PC-3 (cell line): Measurements from ENCODE around the gene CSRP1. TPM values are rescaled to one million over a fixed set of nuclear protein-coding genes. Genes with fewer than 3 reads are reported as not detected.

Experiments used
- ATAC-seq: fragments of 200-7000 bp; cut with Tn5 transposase; 2 replicates; pipeline ENCODE4 v1.9.1; 2020; ENCODE audit warnings: mild to moderate bottlenecking, moderate library complexity
- BruUV-seq: library from RNA; stranded (reverse); fragments of 400-500 nt; replicated peaks from 2 replicates; lab custom pipeline; 2021; lab: Mats Ljungman, UMichigan
- CTCF ChIA-PET: fragments of 300-600 bp; sonication (Branson Sonifier 250); formaldehyde crosslinking; loops from one replicate; lab custom pipeline; 2022; ENCODE audit warnings: antibody characterized with exemption; lab: Charles Lee
- POLR2A ChIA-PET: fragments of 300-600 bp; sonication (Branson Sonifier 250); formaldehyde crosslinking; loops from one replicate; lab custom pipeline; 2022; ENCODE audit warnings: antibody characterized with exemption; ENCODE audit not compliant: unreplicated experiment; lab: Charles Lee
- DNase-seq: peaks from one replicate; pipeline ENCODE4 v3.0.0-alpha.2; 2015
- H2AFZ ChIP-seq: fragments of 300-600 bp; sonication (generic); 2 replicates; pipeline ENCODE4 v1.6.0; 2016; ENCODE audit warnings: antibody characterized with exemption, low read length
- H3F3A ChIP-seq: fragments of 300-600 bp; sonication (generic); one replicate; pipeline ENCODE4 v1.6.0; 2017; ENCODE audit warnings: antibody characterized with exemption, low read length, control low read depth, mild to moderate bottlenecking; ENCODE audit not compliant: unreplicated experiment
- H3K27ac ChIP-seq: fragments of 300-600 bp; sonication (generic); 2 replicates; pipeline ENCODE4 v1.5.1; 2016; ENCODE audit warnings: mild to moderate bottlenecking, low read length
- H3K27me3 ChIP-seq: fragments of 300-600 bp; sonication (generic); 2 replicates; pipeline ENCODE4 v1.6.1; 2016; ENCODE audit warnings: low read length, mixed read lengths
- H3K36me3 ChIP-seq: fragments of 300-600 bp; sonication (generic); 2 replicates; pipeline ENCODE4 v1.6.1; 2016; ENCODE audit warnings: low read depth, mixed run types, low read length, mixed read lengths
- H3K4me1 ChIP-seq: fragments of 300-600 bp; sonication (generic); 2 replicates; pipeline ENCODE4 v1.5.1; 2016; ENCODE audit warnings: low read length; ENCODE audit not compliant: insufficient read depth
- H3K4me2 ChIP-seq: fragments of 300-600 bp; sonication (generic); 2 replicates; pipeline ENCODE4 v1.6.0; 2016; ENCODE audit warnings: low read length
- H3K4me3 ChIP-seq: fragments of 300-600 bp; sonication (generic); 2 replicates; pipeline ENCODE4 v1.5.1; 2016; ENCODE audit warnings: mild to moderate bottlenecking, low read length, mixed read lengths
- H3K79me2 ChIP-seq: fragments of 300-600 bp; sonication (generic); 2 replicates; pipeline ENCODE4 v1.6.1; 2017; ENCODE audit warnings: low read length, mixed read lengths
- H3K9ac ChIP-seq: fragments of 300-600 bp; sonication (generic); 2 replicates; pipeline ENCODE4 v1.6.0; 2016; ENCODE audit warnings: mild to moderate bottlenecking, low read length
- H3K9me2 ChIP-seq: fragments of 300-600 bp; sonication (generic); replicated peaks from 2 replicates; pipeline ENCODE4 v1.6.1; 2016; ENCODE audit warnings: mixed run types, low read length, mixed read lengths
- H3K9me3 ChIP-seq: fragments of 300-600 bp; sonication (generic); 2 replicates; pipeline ENCODE4 v1.6.1; 2016; ENCODE audit warnings: low read length, mixed read lengths
- H4K20me1 ChIP-seq: fragments of 300-600 bp; sonication (generic); 2 replicates; pipeline ENCODE4 v1.6.1; 2016; ENCODE audit warnings: low read length, mixed read lengths
- EZH2 ChIP-seq: fragments of 300-600 bp; sonication (generic); IDR thresholded peaks from one replicate; pipeline ENCODE4 v1.6.1; 2017; ENCODE audit warnings: antibody characterized with exemption, mild to moderate bottlenecking, low read length; ENCODE audit not compliant: unreplicated experiment
- EZH2phosphoT487 ChIP-seq: fragments of 300-600 bp; sonication (generic); IDR thresholded peaks from 2 replicates; pipeline ENCODE4 v1.6.1; 2018; ENCODE audit warnings: mild to moderate bottlenecking, antibody characterized with exemption, low read length, borderline replicate concordance
- intact Hi-C: fragments of 100-400 bp; cut with micrococcal nuclease; formaldehyde crosslinking; loops from 2 replicates; pipeline ENCODE4 v1.9.0; 2023
- total RNA-seq: library from RNA; depleted of rRNA; stranded (reverse); fragments of >200 nt; gene quantifications from 2 replicates; pipeline ENCODE4 v1.2.3, GENCODE V29; 2014
- TF ChIP-seq, protein P1 (sequence below): fragments of 300-600 bp; sonication (generic); conservative IDR thresholded peaks from 2 replicates; pipeline ENCODE4 v1.5.1; 2017; ENCODE audit warnings: antibody characterized with exemption, low read depth, mild to moderate bottlenecking, low read length

The CSRP1 gene
- total RNA-seq, 1 experiment from 2014 or later, result 147 TPM

DNA sequence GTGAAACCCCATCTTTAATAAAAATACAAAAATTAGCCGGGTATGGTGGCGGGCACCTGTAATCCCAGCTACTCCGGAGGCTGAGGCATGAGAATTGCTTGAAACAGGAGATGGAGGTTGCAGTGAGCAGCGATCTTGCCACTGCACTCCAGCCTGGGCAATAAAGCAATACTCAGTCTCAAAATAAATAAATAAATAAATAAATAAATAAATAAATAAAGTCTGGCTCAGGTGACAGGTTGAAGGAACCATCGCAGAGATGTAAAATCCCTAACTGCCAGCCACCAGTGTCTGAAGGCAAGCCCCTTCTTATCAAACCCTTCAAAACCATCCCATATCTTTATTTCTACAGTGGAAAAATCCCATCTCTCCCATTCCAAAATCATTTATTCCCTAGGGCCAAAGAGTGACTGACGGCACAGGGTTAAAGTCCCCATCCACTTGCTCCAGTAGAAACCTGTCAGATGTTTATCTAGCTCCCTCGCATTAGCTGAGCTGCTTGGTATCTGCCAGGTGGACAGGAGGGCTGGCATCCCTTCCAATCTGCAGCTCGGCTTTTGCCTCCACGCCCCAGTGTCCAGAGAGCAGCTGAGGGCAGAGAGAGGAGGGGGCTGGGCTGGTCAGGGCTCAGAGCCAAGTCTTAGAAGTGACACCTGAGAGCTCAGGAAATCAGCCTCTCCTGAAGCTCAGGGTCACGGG, 5.0 kb downstream of the CSRP1 start:
- H3K9me2 ChIP-seq, result no peaks in the 10 kb centered on the region
- peaks cover 84% of the 10 kb centered on the region for H3K79me2 ChIP-seq
- H3K4me1 ChIP-seq, result peaks cover 43% of the 10 kb centered on the region
- H3K9me3 ChIP-seq, result no peaks in the 10 kb centered on the region
- ChIA-PET POLR2A (interaction anchor here (0.5 to 1.7 kb wide), 2 partner anchors 10 to 54 kb away, joined by 5 to 15 read pairs; no protein-coding TSS in a partner anchor), CTCF (no interaction called here)
- H3K27ac ChIP-seq, result peak overlapping the region; percentile 89; the same call in 1 of the 2 replicates
- H3K36me3 ChIP-seq, result no peaks in the 10 kb centered on the region; the same call in 1 of the 2 replicates
- H3F3A ChIP-seq, result no peaks in the 10 kb centered on the region
- H3K4me2 ChIP-seq, result peak overlapping the region; percentile 95; the same call in 1 of the 2 replicates
- DNase-seq (no peak), ATAC-seq (no peak)
- TF ChIP-seq, protein P1, sequence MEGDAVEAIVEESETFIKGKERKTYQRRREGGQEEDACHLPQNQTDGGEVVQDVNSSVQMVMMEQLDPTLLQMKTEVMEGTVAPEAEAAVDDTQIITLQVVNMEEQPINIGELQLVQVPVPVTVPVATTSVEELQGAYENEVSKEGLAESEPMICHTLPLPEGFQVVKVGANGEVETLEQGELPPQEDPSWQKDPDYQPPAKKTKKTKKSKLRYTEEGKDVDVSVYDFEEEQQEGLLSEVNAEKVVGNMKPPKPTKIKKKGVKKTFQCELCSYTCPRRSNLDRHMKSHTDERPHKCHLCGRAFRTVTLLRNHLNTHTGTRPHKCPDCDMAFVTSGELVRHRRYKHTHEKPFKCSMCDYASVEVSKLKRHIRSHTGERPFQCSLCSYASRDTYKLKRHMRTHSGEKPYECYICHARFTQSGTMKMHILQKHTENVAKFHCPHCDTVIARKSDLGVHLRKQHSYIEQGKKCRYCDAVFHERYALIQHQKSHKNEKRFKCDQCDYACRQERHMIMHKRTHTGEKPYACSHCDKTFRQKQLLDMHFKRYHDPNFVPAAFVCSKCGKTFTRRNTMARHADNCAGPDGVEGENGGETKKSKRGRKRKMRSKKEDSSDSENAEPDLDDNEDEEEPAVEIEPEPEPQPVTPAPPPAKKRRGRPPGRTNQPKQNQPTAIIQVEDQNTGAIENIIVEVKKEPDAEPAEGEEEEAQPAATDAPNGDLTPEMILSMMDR, result no peak
- TF ChIP-seq EZH2 (no peak), EZH2phosphoT487 (no peak)
- intact Hi-C loops, result no loop called here
- no peak overlapping the region for H3K4me3 ChIP-seq
- peaks cover 9% of the 10 kb centered on the region; the same call in 1 of the 2 replicates for H4K20me1 ChIP-seq
- BruUV-seq, result no TSS peak
- no peaks in the 10 kb centered on the region for H3K27me3 ChIP-seq
- no peak overlapping the region for H2AFZ ChIP-seq
- no peak overlapping the region for H3K9ac ChIP-seq

DNA sequence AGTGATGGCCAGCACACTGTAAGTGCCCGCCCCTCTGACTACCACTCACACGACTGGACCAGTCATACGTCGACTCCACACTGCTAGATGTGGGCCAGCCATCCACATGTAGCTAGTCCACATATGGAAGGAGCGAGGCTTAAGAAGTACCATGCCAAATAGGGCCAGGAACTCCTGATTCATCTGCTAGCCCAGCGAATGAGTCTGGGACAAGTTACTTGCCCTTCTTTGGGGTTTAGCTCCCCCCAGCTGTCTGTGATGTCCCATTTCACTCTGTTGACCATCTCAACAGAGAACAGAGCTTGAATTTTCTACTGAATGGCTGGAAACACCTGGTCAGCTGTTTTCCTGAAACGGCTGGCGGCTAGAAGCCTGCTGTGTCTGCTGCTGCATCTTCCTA, 5.8 kb downstream of the CSRP1 start:
- Histone ChIP-seq H3K79me2 (peaks cover 77% of the 10 kb centered on the region), H3K36me3 (no peaks in the 10 kb centered on the region; the same call in 1 of the 2 replicates), H2AFZ (no peak overlapping the region), H3K4me3 (no peak overlapping the region), H3K4me1 (peaks cover 40% of the 10 kb centered on the region), H3K27me3 (no peaks in the 10 kb centered on the region), H4K20me1 (peaks cover 9% of the 10 kb centered on the region; the same call in 1 of the 2 replicates), H3K27ac (no peak overlapping the region), H3K9me3 (no peaks in the 10 kb centered on the region), H3K9me2 (no peaks in the 10 kb centered on the region), H3F3A (no peaks in the 10 kb centered on the region), H3K4me2 (no peak overlapping the region), H3K9ac (no peak overlapping the region)
- ChIA-PET POLR2A (no interaction called here), CTCF (no interaction called here)
- TF ChIP-seq, protein P1, result no peak
- no peak for TF ChIP-seq EZH2phosphoT487
- no peak for TF ChIP-seq EZH2
- DNase-seq (no peak), ATAC-seq (no peak)
- BruUV-seq, result no TSS peak
- intact Hi-C loops, result no loop called here

DNA sequence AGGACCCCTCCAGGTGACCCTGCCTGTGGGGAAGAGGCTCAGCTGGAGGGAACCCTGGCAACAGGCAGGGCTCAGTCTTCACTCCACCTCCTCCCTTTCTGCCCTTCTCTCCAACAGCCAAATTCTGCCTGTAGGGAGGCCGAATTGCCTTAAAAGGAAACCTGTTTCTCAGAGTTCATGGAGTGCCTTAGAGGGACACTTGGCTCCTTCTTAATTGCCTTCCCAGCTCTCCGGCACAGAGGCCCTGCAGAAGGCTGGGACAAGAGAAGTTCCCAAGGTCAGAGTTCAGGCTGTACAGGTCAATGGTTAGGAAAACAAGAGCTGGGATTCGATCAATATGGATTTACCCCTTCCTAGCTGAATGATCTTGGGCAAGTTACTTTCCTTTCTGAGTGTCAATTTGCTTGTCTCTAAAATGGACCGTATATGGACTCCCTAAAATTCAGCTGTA, 6.2 kb downstream of the CSRP1 start:
- Histone ChIP-seq H3K4me3 (no peak overlapping the region), H3K27me3 (no peaks in the 10 kb centered on the region), H3K36me3 (peaks cover 1% of the 10 kb centered on the region; the same call in 1 of the 2 replicates), H3K4me1 (peaks cover 36% of the 10 kb centered on the region), H3K79me2 (peaks cover 73% of the 10 kb centered on the region), H4K20me1 (peaks cover 9% of the 10 kb centered on the region; the same call in 1 of the 2 replicates), H3F3A (no peaks in the 10 kb centered on the region), H3K9me3 (no peaks in the 10 kb centered on the region), H3K9me2 (no peaks in the 10 kb centered on the region), H3K4me2 (no peak overlapping the region), H3K27ac (no peak overlapping the region), H3K9ac (no peak overlapping the region), H2AFZ (no peak overlapping the region)
- intact Hi-C loops, result no loop called here
- CTCF ChIA-PET, result no interaction called here
- POLR2A ChIA-PET, result no interaction called here
- DNase-seq (no peak), ATAC-seq (no peak)
- no TSS peak for BruUV-seq
- TF ChIP-seq EZH2phosphoT487 (no peak), EZH2 (no peak)
- TF ChIP-seq, protein P1, result no peak
